Measurements from ENCODE around the gene PTCH2. TPM values are rescaled to one million over a fixed set of nuclear protein-coding genes. Genes with fewer than 3 reads are reported as not detected.
A peak's percentile ranks its signal among the peaks of the same experiment; 100 is the strongest.
"Not testable (repeated sequence)": the region's sequence is repeated elsewhere in the genome, so short reads cannot be mapped to it uniquely, and the experiment has no call there.

PTCH2 gene
- total RNA-seq, 1 donor from 2014 or later, result 0.30 TPM

DNA sequence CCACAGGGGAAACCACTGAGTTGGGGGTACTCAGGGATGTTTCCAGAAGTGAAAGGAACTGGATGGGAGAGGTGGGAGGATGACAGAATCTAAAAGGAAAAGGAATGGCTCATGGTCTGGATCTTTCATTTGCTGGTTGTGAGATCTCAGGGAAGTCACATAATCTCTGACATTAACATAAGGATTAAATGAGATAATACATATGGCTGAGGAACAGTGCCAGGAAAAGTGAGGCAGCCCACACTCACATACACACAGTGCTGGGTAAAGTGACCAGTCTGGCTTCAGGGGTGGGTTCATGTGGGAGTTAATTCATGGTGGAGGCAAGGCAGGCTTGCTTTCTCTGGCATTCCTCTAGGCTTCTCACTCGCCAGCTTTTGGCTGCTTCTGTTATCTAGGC is 3.9 kb upstream of the PTCH2 start:
- ATAC-seq (ENCODE audit: poor library complexity) (no peak), DNase-seq (no peak)
- intact Hi-C loops (cut with DNase I), result no loop called here

DNA sequence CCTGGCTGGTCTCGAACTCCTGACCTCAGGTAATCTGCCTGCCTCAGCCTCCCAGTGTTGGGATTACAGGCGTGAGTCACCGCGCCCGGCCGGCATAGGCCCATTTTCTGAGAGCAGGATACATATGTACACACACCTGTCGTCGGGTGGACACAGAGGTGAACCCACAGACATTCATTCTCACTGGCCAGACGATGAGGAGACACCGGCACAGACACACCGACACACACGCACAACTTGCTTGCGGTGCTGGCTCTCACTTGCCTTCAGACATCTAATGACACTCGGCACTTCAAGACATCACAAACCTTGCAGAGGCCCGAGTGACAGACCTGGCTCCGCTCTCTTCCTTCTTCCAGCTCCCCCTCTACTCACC is 579 bp downstream of the PTCH2 start:
- intact Hi-C loops (cut with DNase I), result no loop called here
- ATAC-seq (ENCODE audit: poor library complexity) (peak; percentile 9), DNase-seq (no peak)

DNA sequence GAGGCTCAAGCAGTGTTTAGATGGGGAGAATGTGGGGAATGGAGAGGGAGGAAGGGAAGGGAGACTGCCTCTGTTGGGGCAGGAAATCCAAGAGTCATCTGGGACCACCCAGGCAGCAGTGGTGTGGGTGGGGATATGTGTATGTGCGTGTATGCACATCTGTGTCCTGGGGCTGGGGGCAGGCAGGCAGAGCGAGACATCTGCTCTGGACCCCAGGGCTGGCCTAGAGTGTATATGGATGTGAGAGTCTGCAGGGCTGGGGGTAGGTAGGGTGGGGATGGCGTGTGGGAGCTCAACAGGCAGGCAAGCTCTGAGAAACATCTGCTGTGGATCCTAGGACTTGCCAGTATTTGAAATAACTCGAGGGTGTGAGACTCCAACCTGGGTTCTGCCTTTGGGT is 3.5 kb downstream of the PTCH2 start:
- intact Hi-C loops (cut with DNase I), result loop anchor here (5.0 to 10.0 kb wide), 2 partner anchors 55 to 173 kb away; partner anchors contain the start of genes BEST4, HECTD3 and UROD
- DNase-seq, result no peak
- ATAC-seq (ENCODE audit: poor library complexity), result no peak

DNA sequence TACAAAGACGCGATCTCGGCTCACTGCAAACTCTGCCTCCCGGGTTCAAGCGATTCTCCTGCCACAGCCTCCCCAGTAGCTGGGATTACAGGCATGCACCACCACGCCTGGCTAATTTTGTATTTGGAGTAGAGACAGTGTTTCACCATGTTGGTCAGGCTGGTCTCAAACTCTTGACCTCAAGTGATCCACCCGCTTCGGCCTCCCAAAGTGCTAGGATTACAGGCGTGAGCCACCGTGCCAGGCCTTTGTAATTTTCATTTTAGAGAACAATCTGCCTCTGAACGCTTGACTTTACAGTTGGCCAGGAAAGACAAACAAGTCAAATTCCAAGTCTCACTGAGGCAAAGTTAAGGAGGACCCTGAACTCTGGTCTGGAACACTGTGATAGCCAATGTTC is 4.8 kb downstream of the PTCH2 start:
- not testable (repeated sequence) for DNase-seq; ATAC-seq (ENCODE audit: poor library complexity)
- intact Hi-C loops (cut with DNase I), result loop anchor here (5.0 to 10.0 kb wide), 2 partner anchors 53 to 174 kb away; partner anchors contain the start of genes BEST4, HECTD3 and UROD

GRCh38 chr1:44835738-44836675 is 7.0 kb downstream of the PTCH2 start:
- ATAC-seq (ENCODE audit: poor library complexity) (peak; percentile 89), DNase-seq (peak; percentile 88)
- intact Hi-C loops (cut with DNase I), result loop anchor here (5.0 to 10.0 kb wide), 2 partner anchors 51 to 176 kb away; partner anchors contain the start of genes BEST4, HECTD3 and UROD

DNA sequence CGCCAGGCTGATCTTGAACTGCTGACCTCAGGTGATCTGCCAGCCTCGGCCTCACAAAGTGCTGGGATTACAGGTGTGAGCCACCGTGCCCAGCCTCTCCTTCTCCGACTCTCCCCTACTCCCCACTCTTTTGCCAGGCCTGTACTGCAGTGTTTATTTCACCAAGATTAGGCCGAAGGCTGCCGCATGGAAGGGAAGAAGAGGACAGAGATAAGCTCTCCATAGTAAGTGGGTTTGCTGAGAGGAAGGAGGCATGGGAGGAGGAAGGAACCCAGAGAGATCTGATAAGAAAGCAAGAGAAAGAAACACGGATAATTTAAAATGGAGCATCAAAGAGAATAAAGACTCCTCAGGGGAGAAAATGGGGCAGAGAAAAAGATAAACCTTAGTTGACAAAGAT is 8.7 kb downstream of the PTCH2 start:
- ATAC-seq (ENCODE audit: poor library complexity) (no peak), DNase-seq (no peak)
- intact Hi-C loops (cut with DNase I), result loop anchor here (10.0 kb wide), 1 partner anchor 50 kb away; the partner anchor contains the start of gene BEST4

DNA sequence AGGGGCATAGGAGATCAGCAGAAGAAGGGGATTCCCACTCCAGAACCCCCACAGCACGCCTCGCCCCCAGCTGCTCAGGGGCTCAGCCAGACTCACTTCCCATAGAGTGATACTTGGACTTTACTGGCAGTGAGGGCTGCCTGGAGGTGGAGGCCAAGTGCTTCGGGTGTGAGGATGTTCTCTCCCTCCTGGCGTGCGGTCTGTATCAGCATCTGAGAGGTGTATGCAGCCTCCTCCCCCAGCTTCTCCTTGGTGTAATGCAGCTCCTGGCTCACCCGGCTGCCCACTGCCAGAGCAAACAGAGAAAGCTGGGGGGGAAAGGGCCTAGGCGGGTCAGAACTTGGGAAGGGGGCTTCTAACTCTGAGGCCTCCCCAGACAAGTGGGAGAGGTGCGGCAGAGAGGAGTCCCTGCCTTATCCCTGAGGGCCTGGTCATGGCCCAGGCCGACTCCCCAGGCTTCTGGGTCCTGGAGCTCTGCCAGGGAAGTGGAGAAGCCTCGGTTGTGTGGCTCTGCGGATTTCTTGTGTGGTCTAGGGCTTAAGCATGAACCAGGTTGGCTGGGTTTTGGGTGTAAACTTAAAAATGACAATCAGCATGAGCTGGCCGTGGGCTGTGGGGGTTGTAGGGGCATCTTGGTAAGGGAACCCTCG is 10.9 kb downstream of the PTCH2 start:
- intact Hi-C loops (cut with DNase I), result loop anchor here (10.0 kb wide), 1 partner anchor 47 kb away; the partner anchor contains the start of gene BEST4

GRCh38 chr1:44831516-44831915 is 11.5 kb downstream of the PTCH2 start:
- intact Hi-C loops (cut with DNase I), result loop anchor here (10.0 kb wide), 1 partner anchor 47 kb away; the partner anchor contains the start of gene BEST4
- ATAC-seq (ENCODE audit: poor library complexity) (no peak), DNase-seq (no peak)

More for the DNA sequence above, 10.9 kb downstream of the PTCH2 start:
- DNase-seq (no peak), ATAC-seq (ENCODE audit: poor library complexity) (no peak)

DNA sequence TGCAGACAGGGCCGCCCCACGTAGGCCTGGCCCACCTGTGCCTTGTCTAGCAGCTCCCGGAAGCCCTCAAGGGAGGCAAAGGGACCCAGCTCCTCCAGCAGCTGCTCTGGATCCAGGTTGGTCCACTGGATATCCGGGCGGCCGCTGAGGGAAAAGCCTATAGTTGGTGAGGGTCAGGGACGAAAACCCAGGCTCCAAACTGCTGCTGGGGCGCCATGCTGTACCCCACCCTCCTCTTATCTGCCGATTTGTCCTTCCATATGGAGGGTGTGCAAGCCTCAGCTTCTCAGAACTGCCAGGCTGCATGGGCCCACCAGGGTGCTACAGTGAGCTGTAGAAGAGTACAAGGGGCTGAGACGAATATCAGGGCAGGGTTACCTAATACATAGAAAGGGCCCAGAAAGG is 12.2 kb downstream of the PTCH2 start:
- DNase-seq (no peak), ATAC-seq (ENCODE audit: poor library complexity) (no peak)
- intact Hi-C loops (cut with DNase I), result loop anchor here (10.0 kb wide), 1 partner anchor 46 kb away; the partner anchor contains the start of gene BEST4

DNA sequence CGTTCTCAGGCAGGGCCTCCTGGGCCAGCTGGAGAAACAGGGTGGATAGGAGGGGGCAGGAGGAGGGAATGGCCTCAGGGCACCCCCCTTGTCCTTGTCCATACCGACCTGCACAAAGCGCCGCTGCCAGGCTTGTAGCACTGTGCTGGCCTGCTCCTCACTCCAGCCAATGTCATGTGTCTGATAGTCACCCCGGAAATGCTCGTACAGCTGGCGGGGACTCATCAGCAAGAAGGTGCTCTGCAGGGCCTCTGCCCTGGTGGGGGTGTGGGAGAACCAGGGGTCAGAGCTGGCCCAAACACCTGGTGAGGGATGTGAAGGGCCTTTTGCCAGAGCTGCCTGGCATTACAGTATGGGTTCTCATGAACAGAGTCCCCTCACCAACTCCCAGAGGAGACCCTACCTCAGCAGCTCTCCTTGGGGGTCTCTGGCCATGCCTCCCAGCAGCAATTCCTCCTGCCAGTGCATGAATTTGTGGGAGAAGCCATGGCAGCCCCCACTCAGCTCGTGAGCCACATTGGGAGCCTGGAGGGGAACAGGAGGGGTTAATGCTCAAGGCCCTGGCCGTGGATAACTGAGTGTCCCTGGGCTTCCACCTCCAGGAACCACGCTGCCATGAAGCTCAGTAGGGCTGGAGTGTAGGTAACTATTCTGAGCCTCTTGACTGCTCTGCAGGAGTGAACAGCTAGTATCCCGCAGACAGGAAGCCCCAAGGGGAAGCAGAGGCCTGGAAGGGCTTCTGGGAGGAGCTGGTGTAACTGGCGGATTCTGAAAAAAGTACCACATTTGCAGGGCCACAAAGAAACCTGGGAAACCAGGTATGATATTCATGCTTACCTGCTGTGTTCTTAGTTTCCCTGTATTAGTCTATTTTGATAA is 13.3 kb downstream of the PTCH2 start:
- intact Hi-C loops (cut with DNase I), result loop anchor here (10.0 kb wide), 1 partner anchor 45 kb away; the partner anchor contains the start of gene BEST4
- no peak for ATAC-seq (ENCODE audit: poor library complexity)
- no peak for DNase-seq

DNA sequence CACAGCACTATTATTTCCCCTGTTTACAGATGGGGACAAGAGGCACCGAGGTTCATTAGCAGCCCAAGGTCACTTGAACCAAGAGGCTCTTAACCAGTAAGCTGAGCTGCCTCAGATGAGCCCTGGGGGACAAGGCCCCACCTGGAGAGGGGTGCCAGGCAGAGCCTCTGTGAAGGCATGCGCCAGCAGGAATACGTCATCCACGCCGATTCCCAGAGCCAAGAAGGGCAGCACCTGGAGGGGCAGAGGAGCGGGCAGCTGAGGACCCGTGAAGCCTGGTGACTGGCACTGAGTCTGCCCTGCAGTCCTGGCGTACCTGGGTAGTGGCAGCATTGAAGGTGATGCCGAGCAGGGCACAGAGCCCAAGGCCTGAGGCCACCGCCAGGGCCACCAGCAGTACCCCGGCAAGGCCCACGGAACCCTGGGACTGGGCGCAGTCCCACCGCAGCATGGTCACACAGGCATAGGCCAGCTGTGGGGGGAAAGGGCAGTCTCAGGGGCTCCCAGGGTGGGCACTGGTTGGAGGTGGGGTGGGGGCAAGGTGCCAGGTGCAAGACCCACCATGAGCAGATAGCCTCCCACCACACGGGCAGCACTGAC is 14.1 kb downstream of the PTCH2 start:
- no peak for DNase-seq
- intact Hi-C loops (cut with DNase I), result no loop called here

DNA sequence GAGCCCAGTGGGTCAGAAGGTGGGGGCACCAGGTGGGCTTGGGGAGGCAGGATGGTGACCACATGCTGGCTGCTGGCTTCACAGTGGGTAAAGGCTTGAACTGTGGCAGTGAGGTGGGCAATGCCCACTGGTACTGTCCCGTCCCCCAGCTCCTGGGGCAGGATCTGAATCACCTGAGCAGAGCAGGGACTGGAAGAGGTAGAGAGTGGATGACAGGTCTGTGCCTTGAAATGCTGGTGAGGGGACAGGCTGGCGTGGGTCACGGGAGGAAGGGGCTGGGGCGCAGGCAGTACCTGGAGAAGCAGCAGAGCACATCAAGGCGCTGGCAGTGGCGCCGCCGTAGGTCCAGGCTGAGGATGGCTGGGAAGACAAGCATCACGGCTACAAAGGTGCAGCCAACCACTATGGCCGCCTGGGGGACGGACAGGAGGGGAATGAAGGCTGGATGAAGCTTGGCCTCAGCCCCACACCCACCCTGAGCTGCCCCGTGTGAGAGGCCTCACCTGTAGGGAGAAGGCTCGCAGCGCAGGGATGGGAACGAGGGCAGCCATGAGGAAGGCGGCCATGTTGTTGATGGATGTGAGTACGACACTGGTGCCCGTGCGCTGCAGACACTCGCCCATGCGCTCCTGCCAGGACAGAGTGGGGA is 14.9 kb downstream of the PTCH2 start:
- intact Hi-C loops (cut with DNase I), result no loop called here
- ATAC-seq (ENCODE audit: poor library complexity) (no peak), DNase-seq (no peak)

More for the DNA sequence above, 14.1 kb downstream of the PTCH2 start:
- no peak for ATAC-seq (ENCODE audit: poor library complexity)

DNA sequence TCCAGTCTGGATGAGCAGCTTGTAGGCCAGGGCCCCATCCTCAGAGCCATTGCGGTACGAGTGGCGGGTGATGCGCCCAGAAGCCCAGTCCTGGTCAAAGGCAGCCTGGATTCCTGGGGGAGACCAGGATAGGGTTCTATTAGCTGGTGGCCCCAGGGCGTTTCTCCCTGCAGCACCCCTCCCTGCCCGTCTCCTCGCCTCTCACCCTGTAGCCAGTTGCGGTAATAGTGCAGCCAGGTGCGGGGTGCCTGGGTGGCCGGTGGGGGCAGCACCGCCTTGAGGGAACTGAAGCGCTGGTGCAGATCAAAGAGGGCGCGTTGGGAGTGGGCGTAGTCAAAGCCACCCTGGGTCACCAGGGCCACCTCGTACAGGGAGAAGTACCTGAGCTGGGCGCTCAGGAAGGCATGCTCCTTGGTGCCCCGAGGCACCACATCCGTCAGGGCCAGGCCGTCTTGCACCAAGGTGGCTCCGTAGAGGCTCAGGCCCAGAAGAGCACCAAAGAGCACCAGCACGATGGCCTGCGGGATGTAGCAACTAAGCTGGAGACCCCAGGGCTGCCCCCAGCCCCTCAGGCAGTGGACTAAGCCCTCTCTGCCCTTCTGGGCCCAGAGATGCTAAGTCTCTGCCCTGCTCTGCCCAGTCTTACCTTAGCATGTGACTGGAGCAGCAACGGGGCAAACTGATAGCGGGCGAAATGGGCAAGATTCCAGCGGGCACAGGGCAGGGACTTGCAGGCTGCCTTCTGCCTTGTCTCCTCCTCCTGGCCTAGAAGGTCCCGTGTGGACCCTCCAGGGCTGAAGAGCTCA is 15.7 kb downstream of the PTCH2 start:
- ATAC-seq (ENCODE audit: poor library complexity), result no peak
- intact Hi-C loops (cut with DNase I), result no loop called here
- no peak for DNase-seq

DNA sequence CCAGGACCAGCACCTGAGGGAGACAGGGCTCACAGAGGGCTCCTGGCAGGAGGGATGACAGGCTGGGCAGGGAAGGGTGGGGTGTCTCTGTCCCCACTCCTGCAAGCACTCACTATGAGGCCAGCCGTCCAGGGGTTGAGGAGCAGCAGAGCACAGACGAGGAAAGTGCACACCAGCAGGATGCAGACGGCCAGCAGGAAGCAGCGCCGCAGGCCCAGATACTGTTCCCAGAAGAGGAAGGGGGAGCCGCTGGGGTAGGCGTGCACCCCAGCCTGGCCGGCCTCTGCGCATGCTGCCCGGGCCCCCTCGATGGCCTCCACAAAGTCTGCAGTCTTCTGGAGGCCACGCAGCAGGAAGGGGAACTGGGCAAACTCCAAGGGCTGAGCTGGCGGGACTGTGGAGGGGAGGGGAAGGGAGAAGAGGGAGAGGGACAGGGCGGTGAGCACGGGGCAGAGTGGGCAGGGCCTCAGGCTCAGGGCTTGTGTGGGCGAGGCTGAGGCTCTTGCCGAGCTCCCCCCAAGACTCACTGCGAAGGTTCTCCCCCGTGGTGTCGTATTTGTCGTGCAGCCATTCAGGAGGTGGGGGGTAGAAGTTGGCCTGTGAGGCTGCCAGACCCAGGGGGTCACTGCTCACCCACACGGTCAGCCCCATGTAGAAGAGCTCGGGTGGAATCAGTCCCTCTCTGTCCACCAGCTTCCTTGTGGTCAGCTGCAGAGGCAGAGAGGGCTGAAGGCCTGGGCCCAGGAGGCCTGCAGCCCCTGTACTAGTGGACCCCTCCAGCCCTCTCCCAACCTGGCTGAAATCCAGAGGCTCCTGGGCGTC is 16.5 kb downstream of the PTCH2 start:
- ATAC-seq (ENCODE audit: poor library complexity) (peak; percentile 81), DNase-seq (peak; percentile 85)
- intact Hi-C loops (cut with DNase I), result no loop called here

- ATAC-seq (ENCODE audit: poor library complexity); DNase-seq; intact Hi-C loops (cut with DNase I): not testable (repeated sequence)
These were observed 18.7 kb downstream of the PTCH2 start for GRCh38 chr1:44824392-44824791.

DNA sequence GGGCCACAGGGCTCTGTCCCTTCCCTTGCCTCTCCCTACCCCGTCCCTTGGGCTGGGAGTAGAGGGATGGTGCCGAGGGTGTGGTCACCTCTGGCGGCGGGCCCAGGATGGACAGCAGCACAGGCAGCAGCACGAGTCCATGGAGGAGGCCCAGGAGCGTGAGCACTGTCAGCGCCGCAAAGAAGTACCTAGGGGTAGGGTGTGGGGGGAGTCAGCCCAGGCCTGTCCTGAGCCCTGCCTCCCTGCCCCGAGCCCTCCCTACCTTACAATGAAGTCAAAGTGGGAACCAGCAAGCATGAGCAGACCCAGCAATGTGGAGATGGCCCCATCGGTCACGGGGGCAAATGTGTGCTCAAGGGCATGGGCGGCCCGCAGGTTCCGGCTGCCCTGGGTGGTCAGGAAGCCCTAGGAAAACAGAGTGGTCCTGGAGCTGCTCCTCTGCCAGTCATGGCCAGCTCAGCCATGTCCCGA is 20.0 kb downstream of the PTCH2 start:
- ATAC-seq (ENCODE audit: poor library complexity), result no peak
- intact Hi-C loops (cut with DNase I), result no loop called here
- DNase-seq, result peak; percentile 54
